Lower leg skin (tissue), 4 donors: ENCODE measurements around the gene ZC3H14. TPM values are rescaled to one million over a fixed set of nuclear protein-coding genes. Genes with fewer than 3 reads are reported as not detected.

Experiments used
- DNase-seq, 2 donors: peaks; one replicate each; pipeline ENCODE4 v3.0.0-alpha.2; 2019; ENCODE audit warnings: low spot score in 2 of 2
- H3K4me3 ChIP-seq: fragments of 200-600 bp; sonication (generic); 2 replicates; pipeline ENCODE4 v1.5.1; 2017; ENCODE audit warnings: mild to moderate bottlenecking, low read depth; ENCODE audit not compliant: poor library complexity, severe bottlenecking
- CTCF ChIP-seq, 3 donors: fragments of 450-650 bp; IDR thresholded peaks; one replicate each; pipeline ENCODE4 v1.5.1; 2016; ENCODE audit warnings: antibody characterized with exemption in 3 of 3, mild to moderate bottlenecking in 3 of 3, moderate library complexity in 2 of 3
- POLR2A ChIP-seq, 2 donors: fragments of 450-650 bp; IDR thresholded peaks; one replicate each; pipeline ENCODE4 v1.6.1; 2016 to 2017; ENCODE audit warnings: antibody characterized with exemption in 2 of 2, mild to moderate bottlenecking in 1 of 2, moderate library complexity in 1 of 2
- WGBS, 2 donors: methylation state at CpG; one replicate each; pipeline ENCODE4 v1.1.5; 2018; 5-methylcytosine and 5-hydroxymethylcytosine counted together
- intact Hi-C: fragments of 100-400 bp; cut with DNase I; formaldehyde crosslinking; loops from one replicate; pipeline ENCODE4 v1.15.0; 2023; ENCODE audit warnings: low total_unique reads
- total RNA-seq, 4 donors: library from RNA; depleted of rRNA; stranded (reverse); fragments of >200 nt; gene quantifications; one replicate each; pipeline ENCODE4 v1.1.0, GENCODE V29; 2016

Gene ZC3H14, protein sequence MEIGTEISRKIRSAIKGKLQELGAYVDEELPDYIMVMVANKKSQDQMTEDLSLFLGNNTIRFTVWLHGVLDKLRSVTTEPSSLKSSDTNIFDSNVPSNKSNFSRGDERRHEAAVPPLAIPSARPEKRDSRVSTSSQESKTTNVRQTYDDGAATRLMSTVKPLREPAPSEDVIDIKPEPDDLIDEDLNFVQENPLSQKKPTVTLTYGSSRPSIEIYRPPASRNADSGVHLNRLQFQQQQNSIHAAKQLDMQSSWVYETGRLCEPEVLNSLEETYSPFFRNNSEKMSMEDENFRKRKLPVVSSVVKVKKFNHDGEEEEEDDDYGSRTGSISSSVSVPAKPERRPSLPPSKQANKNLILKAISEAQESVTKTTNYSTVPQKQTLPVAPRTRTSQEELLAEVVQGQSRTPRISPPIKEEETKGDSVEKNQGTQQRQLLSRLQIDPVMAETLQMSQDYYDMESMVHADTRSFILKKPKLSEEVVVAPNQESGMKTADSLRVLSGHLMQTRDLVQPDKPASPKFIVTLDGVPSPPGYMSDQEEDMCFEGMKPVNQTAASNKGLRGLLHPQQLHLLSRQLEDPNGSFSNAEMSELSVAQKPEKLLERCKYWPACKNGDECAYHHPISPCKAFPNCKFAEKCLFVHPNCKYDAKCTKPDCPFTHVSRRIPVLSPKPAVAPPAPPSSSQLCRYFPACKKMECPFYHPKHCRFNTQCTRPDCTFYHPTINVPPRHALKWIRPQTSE
- total RNA-seq, result 10 to 100 TPM; 45.2 to 54.5 (median 51.4) TPM

DNA sequence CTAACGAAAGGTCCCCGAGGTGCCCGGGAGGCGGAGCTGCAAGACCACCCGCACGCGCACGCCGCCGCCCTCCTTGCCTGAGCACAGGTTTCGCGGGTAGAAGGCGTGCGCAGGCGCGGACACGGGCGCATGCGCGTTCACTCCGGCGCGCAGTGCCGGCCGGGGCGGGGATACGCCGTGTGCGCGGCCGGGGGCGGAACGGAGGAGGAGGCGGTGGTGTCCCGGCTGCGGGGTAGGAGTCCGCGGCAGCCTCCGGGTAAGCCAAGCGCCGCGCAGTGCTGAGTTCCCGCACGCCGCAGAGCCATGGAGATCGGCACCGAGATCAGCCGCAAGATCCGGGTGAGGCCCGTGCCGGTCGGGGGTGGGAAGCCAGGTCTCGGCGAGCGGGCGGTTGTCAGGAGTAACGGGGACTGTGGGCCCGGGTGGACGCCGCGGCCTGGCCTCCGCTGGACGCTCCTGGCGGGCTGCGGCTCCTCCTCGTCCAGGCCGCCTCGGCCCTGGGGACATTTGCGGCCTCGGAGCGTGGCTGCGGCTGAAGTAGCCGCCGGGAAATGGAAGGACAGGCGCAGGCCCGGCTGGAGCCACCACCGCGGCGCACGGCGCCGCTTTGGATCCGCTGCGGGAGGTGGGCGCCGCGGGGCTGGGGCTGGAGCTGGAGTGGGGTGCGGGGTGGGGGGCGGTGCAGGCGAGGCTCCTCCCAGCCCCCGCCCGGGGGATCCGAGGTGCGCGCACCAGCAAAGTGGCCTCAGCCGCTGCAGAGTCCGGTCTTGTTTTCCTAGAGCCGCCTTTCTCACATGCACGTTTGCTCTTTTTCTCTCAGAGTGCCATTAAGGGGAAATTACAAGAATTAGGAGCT, at the start of gene ZC3H14:
ZC3H14 (plus strand) TSS at position 207 of the 856 bp plus-strand sequence; CDS start at position 304, 97 bp downstream.
- intact Hi-C loops, result no loop called here
- TF ChIP-seq CTCF (IDR thresholded peaks at IDR 0.05) (no peak), POLR2A (IDR thresholded peaks at IDR 0.05) (peak in 1 of 2 donors; percentile 52)
- 0 to 1% methylated on average over 83 of the region's 99 CpGs for WGBS, 2 donors
- DNase-seq, result peak; percentile 56 to 95
- H3K4me3 ChIP-seq, result peak within 1 kb of the TSS; percentile 88

DNA sequence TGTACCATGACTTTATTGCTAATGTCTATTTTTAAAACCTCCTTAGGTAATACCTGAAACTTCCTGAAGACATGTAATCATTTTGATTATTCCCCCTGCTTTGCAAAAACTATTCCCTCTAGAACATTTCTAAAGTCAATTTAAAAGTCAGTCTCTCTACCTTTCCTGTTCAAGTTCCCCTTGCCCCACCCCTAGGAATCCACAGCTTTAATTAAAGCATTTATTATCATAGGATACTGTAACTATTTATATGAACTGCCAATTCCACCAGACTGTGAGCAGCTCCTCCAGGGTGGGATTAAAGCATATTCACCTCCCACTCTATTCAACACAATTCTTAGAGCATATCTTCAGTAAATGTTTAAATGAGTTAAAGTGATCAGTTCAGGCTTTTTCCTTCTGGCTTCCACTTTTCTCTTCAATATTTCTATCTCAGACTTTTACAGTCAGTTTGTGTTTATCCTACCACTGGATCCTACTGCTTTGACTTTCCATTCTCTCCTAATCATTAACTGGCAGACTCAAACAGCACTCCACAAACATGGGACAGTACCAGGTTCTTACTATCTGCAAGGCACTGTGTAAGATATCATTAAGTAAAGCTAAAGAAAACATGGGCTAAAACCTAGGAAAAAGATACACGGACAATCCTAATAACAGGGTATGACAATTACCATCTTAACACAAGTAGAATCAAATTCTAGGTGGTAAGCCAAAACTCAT, 47.2 kb upstream of the ZC3H14 start:
- H3K4me3 ChIP-seq, result no peak overlapping the region
- DNase-seq, result no peak
- TF ChIP-seq POLR2A (IDR thresholded peaks at IDR 0.05), result no peak
- no peak for TF ChIP-seq CTCF (IDR thresholded peaks at IDR 0.05)
- intact Hi-C loops, result no loop called here
- 70 to 84% methylated on average over 1 of the region's 1 CpG for WGBS, 2 donors

GRCh38 chr14:88516861-88517357, 45.9 kb upstream of the ZC3H14 start:
- H3K4me3 ChIP-seq, result no peak overlapping the region
- TF ChIP-seq CTCF (IDR thresholded peaks at IDR 0.05) (no peak), POLR2A (IDR thresholded peaks at IDR 0.05) (no peak)
- 66 to 80% methylated on average over 7 of the region's 7 CpGs for WGBS, 2 donors
- DNase-seq, result no peak
- intact Hi-C loops, result no loop called here

GRCh38 chr14:88518592-88519512, 44.0 kb upstream of the ZC3H14 start:
- WGBS, 2 donors, result 73 to 79% methylated on average over 5 of the region's 5 CpGs
- no peak for DNase-seq
- intact Hi-C loops, result no loop called here
- no peak overlapping the region for H3K4me3 ChIP-seq
- TF ChIP-seq CTCF (IDR thresholded peaks at IDR 0.05) (no peak), POLR2A (IDR thresholded peaks at IDR 0.05) (no peak)
